ENCODE results near the gene GCK.

Gene GCK

GRCh38 chr7:44155191-44156185 is 33.8 kb downstream of the GCK start:
- no peak for DNase-seq (ENCODE audit: low read depth, low spot score)

DNA sequence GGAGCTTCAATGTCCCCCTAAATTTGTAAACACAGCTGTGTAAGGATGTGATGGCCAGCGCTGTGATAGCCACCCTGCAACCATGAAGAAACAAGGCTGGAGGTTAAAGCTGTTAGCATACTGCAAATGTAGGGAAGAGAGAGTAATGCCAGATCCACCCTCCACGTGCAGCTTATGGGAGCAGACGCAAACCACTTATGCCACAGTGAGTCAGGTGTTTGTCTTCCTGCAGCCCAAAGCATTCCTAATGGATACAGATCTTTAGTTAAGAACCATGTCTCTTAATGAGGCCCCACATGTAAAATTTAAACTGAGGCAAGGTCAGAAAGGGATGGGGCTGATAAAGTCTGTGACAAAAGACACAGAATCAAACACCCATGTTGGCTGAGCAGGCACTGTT is 34.5 kb downstream of the GCK start:
- no peak for DNase-seq (ENCODE audit: low read depth, low spot score)

DNA sequence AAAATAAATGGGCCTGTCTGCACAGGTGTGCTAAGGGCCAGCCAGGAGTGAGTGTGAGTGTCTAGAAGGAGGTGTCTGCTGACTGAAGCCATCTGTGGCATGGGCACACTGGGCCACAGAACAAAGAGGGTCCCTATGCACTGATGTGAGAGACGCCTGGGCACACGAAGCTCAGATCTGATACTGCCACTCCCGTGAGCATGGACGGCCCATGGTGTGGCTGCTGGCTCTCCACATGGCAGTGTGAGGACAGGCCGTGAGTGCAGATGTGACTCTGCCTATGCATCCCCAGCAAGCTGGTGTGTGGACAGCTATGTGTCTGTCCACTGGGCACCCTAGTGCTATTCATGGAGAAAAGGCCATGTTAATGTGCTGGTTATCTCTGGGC is 35.3 kb downstream of the GCK start:
- no peak for DNase-seq (ENCODE audit: low read depth, low spot score)

DNA sequence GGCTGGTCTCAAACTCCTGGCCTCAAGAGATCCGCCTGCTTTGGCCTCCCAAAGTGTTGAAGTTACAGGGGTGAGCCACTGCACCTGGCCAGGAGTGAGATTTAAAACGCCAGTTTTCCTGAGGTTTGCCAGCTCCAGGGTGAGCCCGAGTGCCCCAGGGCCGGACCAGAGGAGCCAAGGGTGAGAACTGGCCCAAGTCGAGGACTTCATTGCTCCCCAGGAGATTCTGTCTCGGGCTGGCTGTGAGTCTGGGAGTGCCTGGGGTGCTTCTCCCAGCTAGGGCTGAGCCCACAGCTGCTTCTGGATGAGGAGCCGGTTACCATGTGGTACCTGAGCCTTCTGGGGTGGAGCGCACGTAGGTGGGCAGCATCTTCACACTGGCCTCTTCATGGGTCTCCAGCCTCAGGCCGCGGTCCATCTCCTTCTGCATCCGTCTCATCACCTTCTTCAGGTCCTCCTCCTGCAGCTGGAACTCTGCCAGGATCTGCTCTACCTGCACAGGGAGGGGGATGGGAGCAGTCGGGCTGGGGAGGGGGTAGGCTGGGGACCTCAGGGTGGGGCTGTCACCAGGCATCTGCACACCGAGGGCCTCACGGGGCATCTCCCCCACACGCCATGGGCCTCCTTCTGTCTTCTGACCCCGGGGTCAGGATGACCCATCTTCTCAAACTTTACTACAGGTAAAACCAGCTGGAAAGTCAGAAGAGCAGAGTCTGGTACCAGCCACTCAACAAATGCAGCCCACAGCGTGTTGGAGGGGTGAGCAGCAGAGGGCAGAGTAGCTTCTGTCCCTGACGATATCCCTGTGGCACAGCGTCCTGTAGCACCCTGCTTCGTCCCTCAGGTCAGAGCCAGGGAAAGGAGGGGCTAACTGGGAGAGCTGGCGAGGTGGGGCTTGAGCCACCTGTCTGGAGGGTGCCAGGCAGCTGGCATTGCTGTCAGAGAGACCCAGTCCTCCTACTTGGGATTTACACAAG is 36.0 kb downstream of the GCK start:
- DNase-seq (ENCODE audit: low read depth, low spot score), result no peak

- no peak for DNase-seq (ENCODE audit: low read depth, low spot score)
Observed at GRCh38 chr7:44151956-44152355, 37.3 kb downstream of the GCK start.

DNA sequence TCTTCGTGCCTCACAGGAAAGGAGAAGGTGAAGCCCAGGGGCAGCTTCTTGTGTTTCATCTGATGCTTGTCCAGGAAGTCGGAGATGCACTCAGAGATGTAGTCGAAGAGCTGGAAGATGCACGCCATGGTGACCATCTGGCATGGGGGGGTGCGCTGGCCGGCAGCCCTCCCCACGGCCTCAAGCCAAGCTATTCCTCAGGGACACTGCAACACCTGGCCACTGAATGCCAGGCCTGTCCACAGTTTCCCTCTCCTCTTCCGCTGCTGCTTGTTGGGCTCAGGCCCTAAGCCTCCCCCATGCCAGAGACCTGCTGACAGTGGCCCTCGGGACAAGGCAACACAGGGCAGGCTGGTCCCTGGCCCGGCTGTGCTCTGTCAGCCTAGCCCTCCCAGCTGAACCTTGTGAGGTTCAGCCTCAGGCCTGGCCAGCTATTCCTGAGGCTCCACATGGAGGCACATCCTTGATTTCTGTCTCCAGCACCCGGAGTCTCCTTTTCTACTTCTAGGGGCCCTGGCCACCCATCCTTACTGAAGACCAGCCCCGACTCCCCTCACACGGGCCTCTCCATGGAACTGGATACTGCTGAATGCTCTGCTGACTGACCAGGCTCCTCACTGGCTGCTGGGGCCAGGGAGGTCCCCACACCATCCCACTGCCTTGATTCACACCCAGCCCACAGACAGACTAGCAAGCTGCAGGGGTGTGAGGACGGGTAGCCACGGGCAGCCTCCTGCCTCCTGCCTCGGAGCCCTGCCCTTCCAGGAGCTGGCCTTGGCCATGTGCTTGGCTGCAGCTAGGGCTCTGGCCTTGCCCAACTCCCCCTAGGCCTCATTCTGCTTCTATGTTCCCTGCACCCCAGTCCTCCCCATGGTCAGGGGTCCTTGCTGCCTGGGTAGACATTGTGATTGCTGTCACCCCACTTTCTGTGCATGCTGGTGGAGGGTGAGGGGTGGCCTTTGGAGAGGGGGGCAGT is 38.0 kb downstream of the GCK start:
- no peak for DNase-seq (ENCODE audit: low read depth, low spot score)

GRCh38 chr7:44150466-44150832 is 38.8 kb downstream of the GCK start:
- no peak for DNase-seq (ENCODE audit: low read depth, low spot score)

- DNase-seq (ENCODE audit: low read depth, low spot score), result no peak
Observed at GRCh38 chr7:44149571-44150465, 39.4 kb downstream of the GCK start.

DNA sequence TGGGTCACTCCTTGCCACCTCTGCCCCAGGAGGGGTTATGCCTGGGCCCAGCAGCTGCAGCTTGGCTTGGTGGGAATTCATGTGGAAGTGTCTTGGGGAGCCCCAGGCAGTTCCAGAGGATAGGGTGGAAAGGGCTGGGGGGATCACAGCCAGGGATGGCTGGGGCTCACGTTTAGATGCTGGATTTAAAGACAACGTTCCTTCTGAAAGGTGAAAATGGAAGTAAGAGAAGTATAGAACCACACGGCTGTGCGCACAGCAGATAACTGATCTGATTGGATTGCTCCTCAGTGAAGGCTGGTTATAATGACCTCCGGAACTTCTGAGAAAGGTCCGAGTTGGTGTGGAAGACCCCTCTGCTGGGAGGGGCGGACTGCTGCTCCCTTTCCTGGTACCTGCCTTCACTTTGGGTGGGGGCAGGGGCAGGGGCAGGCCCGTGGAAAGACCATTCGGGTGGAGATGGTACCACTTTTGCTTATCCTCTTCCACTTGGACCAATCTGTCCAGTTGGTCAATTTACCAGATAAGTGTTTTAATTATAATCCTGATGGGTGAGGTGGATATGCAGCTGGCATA is 40.2 kb downstream of the GCK start:
- DNase-seq (ENCODE audit: low read depth, low spot score), result no peak

DNA sequence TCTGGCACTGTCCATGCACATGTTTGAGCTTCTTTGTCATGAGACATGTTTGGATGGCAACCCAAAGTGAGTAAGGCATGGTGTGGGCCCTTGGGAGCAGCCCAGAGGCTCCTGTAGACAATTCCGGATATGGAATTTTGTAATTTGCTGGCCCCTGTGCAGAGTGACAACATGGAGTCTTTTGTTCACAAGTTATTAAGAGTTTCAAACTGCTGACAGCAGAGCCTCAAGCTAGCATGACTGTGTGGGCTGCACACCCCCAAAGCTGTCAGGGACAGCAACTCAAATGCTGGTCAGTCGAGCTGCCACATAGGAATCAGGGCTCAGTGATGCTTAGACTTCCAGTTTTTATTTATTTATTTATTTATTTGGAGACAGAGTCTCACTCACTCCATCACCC is 41.1 kb downstream of the GCK start:
- no peak for DNase-seq (ENCODE audit: low read depth, low spot score)

- no peak for DNase-seq (ENCODE audit: low read depth, low spot score)
Observed at GRCh38 chr7:44147026-44147991, 41.9 kb downstream of the GCK start.

DNA sequence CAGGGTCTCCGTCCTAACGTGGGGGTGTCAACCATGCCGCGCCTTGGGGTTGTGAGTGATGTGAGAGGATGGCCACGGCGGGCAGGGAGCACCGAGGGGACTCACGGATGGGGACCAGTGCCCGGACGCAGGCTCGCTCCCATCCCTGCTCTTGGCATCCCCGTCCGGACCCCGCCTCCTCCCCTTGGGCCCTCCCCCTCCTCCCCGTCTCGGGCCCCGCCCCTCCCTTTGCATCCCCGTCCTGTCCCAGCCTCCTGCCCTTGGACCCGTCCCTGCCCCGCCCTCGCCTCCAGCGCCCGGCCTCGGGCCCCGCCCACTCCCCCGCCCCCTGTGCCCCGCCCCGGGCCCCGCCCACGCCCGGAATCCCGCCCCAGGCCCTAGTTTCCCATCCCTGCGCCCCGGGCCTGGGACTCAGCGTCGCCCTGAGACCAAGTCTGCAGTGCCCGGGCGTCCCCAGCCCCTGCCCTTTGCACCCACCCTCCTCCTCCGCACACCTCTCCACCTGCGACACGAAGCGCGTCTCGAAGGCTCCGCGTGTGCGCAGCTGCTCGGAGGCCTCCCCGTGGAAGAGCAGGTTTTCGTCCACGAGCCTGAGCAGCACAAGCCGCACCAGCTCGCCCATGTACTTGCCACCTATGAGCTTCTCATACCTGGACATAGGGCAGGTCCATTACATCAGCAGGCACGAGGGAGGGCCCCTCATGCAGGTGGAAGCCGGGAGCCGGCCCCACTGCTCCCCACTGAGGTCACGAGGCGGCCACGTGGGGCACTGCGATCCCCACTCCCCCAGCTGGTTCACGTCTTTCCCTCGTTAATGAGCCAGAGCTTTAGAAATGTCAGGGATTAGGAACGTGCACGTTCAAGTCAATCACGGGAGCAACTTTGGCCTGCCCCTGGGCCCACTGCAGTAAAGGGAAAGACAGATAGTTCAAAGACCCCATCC is 43.0 kb downstream of the GCK start:
- DNase-seq (ENCODE audit: low read depth, low spot score), result no peak

GRCh38 chr7:44145479-44145968 is 43.7 kb downstream of the GCK start:
- peak; percentile 8 for DNase-seq (ENCODE audit: low read depth, low spot score)

GRCh38 chr7:44144968-44145478 is 44.2 kb downstream of the GCK start:
- DNase-seq (ENCODE audit: low read depth, low spot score), result no peak

DNA sequence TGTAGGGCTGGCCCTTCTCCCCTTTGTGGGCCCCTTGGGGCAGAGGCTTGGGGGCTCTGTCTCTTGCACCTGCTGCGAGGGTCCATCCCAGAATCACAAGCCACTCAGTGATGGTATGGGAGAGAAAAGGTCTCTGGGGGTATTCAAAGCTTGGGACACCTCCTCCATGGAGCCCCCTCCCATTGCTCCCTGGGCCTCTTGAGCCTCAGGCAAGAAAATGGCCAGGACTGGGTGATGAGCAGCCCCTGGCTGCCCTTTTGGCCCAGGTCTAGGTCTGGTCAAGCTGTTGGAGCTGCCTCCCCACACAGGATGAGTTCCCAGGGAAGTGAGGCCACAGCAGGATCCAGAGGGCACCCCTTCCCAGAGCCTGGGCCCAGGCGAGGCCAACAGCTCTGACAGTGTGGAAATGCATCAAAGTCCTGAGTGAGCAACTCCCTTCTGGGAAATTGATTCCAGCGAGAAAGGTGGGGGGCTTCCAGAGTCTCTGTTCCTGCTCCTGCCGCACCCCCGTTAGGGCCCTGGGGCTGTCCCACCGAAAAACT is 44.7 kb downstream of the GCK start:
- DNase-seq (ENCODE audit: low read depth, low spot score), result no peak

GRCh38 chr7:44143646-44144250 is 45.5 kb downstream of the GCK start:
- DNase-seq (ENCODE audit: low read depth, low spot score), result no peak

Measured in activated CD4-positive, CD25-positive, alpha-beta regulatory T cell treated with anti-CD3 and anti-CD28 coated beads, Interleukin-2, amount 50 U/mL, for 16 hours (primary cell).